HepG2 (cell line): ENCODE measurements around the gene HMGN4. TPM values are rescaled to one million over a fixed set of nuclear protein-coding genes. Genes with fewer than 3 reads are reported as not detected.

Source experiments
- CENPX ChIP-seq: sonication (generic); formaldehyde crosslinking; IDR thresholded peaks from 2 replicates; pipeline ENCODE4 v1.9.0; 2021; ENCODE audit warnings: mild to moderate bottlenecking, missing genetic modification reagents, moderate library complexity
- HNRNPH1 ChIP-seq: fragments of 200-400 bp; formaldehyde crosslinking; optimal IDR thresholded peaks from 2 replicates; pipeline ENCODE3; 2017; ENCODE audit warnings: mild to moderate bottlenecking, low read depth, low read length
- HOXA9 ChIP-seq: sonication (generic); formaldehyde crosslinking; IDR thresholded peaks from 2 replicates; pipeline ENCODE4 v1.8.1; 2022; ENCODE audit warnings: missing genetic modification reagents, mild to moderate bottlenecking, moderate library complexity, borderline replicate concordance
- IKZF1 ChIP-seq: fragments of 450-650 bp; IDR thresholded peaks from 2 replicates; pipeline ENCODE4 v1.7.1; 2016
- NCOA1 ChIP-seq: sonication (generic); formaldehyde crosslinking; IDR thresholded peaks from 2 replicates; pipeline ENCODE4 v1.9.0; 2021; ENCODE audit warnings: missing genetic modification reagents
- RAD21 ChIP-seq: fragments of 450-650 bp; formaldehyde crosslinking; IDR thresholded peaks from 2 replicates; pipeline ENCODE4 v1.5.0; 2020; ENCODE audit warnings: mild to moderate bottlenecking
- RNF2 ChIP-seq: fragments of 450-650 bp; conservative IDR thresholded peaks from 2 replicates; pipeline ENCODE4 v1.6.1; 2016; ENCODE audit warnings: low read depth
- SPEN ChIP-seq: sonication (generic); formaldehyde crosslinking; IDR thresholded peaks from 2 replicates; pipeline ENCODE4 v1.5.1; 2020; ENCODE audit warnings: low read depth, mild to moderate bottlenecking, missing genetic modification reagents
- SYNCRIP ChIP-seq: fragments of 200-400 bp; formaldehyde crosslinking; IDR thresholded peaks from 2 replicates; pipeline ENCODE4 v1.6.1; 2018; ENCODE audit warnings: mild to moderate bottlenecking, low read depth, low read length; ENCODE audit not compliant: insufficient read depth
- ZEB1 ChIP-seq: IDR thresholded peaks from 2 replicates; pipeline ENCODE4 v1.6.1; 2012; ENCODE audit warnings: mild to moderate bottlenecking, low read depth, inconsistent platforms; ENCODE audit not compliant: insufficient replicate concordance
- ZFP90 ChIP-seq: sonication (generic); formaldehyde crosslinking; IDR thresholded peaks from 2 replicates; pipeline ENCODE4 v1.8.0; 2022; ENCODE audit warnings: missing genetic modification reagents, mild to moderate bottlenecking, inconsistent platforms, borderline replicate concordance
- ZNF296 ChIP-seq: sonication (generic); formaldehyde crosslinking; conservative IDR thresholded peaks from 2 replicates; pipeline ENCODE4 v1.5.0; 2020; ENCODE audit warnings: mild to moderate bottlenecking, missing genetic modification reagents
- ZNF3 ChIP-seq: IDR thresholded peaks from 2 replicates; pipeline ENCODE4 v1.7.0; 2017; ENCODE audit warnings: inconsistent platforms
- ZNF34 ChIP-seq: sonication (generic); formaldehyde crosslinking; IDR thresholded peaks from 2 replicates; pipeline ENCODE4 v1.4.0; 2020; ENCODE audit warnings: mild to moderate bottlenecking, missing genetic modification reagents, borderline replicate concordance
- ZNF547 ChIP-seq: sonication (generic); formaldehyde crosslinking; IDR thresholded peaks from 2 replicates; pipeline ENCODE4 v1.5.1; 2020; ENCODE audit warnings: mild to moderate bottlenecking, missing genetic modification reagents
- ZNF572 ChIP-seq: sonication (generic); formaldehyde crosslinking; IDR thresholded peaks from 2 replicates; pipeline ENCODE4 v1.5.1; 2020; ENCODE audit warnings: mild to moderate bottlenecking, missing genetic modification reagents
- ZNF652 ChIP-seq: IDR thresholded peaks from 2 replicates; pipeline ENCODE4 v1.6.1; 2016; ENCODE audit warnings: low read depth, borderline replicate concordance
- ZNF784 ChIP-seq: sonication (generic); formaldehyde crosslinking; IDR thresholded peaks from 2 replicates; pipeline ENCODE4 v1.5.1; 2020; ENCODE audit warnings: missing genetic modification reagents, mild to moderate bottlenecking, borderline replicate concordance
- polyA plus RNA-seq, 8 experiments: library from polyadenylated mRNA; depleted of rRNA in 3 of 8; stranded (reverse) in 7 of 8; unstranded in 1 of 8; fragments of >200 nt; fragmentation: Illumina TruSeq in 4 of 8; extraction: Trizol in 4 of 8; gene quantifications; 2 replicates each; pipeline versions ENCODE4 v1.2.1 to v1.2.3, GENCODE V29; 2011 to 2016; ENCODE audit warnings: low read depth in 4 of 8, missing spikeins in 1 of 8, mixed read lengths in 1 of 8; ENCODE audit not compliant: insufficient read depth in 1 of 8
- total RNA-seq, 5 experiments: library from RNA; depleted of rRNA; stranded (reverse); fragments of >200 nt; fragmentation: Illumina TruSeq; extraction: Trizol; gene quantifications; 2 replicates each; pipeline ENCODE4 v1.2.3, GENCODE V29; 2016; ENCODE audit warnings: low read depth in 1 of 5
- TF ChIP-seq, protein P1 (sequence below): sonication (generic); formaldehyde crosslinking; IDR thresholded peaks from 2 replicates; pipeline ENCODE4 v1.4.0; 2020; ENCODE audit warnings: missing genetic modification reagents, borderline replicate concordance
- TF ChIP-seq, protein P2 (sequence below): IDR thresholded peaks from 2 replicates; pipeline ENCODE4 v1.6.1; 2018; ENCODE audit warnings: missing genetic modification reagents, mild to moderate bottlenecking, missing compliant biosample characterization
- TF ChIP-seq, protein P3 (sequence below): sonication (generic); formaldehyde crosslinking; IDR thresholded peaks from 2 replicates; pipeline ENCODE4 v1.8.0; 2022; ENCODE audit warnings: mild to moderate bottlenecking, missing genetic modification reagents, moderate library complexity
- TF ChIP-seq, protein P4 (sequence below): sonication (generic); formaldehyde crosslinking; IDR thresholded peaks from 2 replicates; pipeline ENCODE4 v1.4.0; 2020; ENCODE audit warnings: missing genetic modification reagents, borderline replicate concordance

Gene HMGN4
- total and polyA plus RNA-seq, 2 of the 13 experiments (the other 11 are each of a cell fraction or from before 2014, with no cell fraction given): 39.9 to 52.1 TPM

- TF ChIP-seq, protein P1, sequence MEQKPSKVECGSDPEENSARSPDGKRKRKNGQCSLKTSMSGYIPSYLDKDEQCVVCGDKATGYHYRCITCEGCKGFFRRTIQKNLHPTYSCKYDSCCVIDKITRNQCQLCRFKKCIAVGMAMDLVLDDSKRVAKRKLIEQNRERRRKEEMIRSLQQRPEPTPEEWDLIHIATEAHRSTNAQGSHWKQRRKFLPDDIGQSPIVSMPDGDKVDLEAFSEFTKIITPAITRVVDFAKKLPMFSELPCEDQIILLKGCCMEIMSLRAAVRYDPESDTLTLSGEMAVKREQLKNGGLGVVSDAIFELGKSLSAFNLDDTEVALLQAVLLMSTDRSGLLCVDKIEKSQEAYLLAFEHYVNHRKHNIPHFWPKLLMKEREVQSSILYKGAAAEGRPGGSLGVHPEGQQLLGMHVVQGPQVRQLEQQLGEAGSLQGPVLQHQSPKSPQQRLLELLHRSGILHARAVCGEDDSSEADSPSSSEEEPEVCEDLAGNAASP (CRISPR knock-in tag): 0 out of 2 replicates have a peak, but pooled peaks have one; percentile 23
- TF ChIP-seq ZEB1: no peak
- 0 out of 2 replicates have a peak, but pooled peaks have one; percentile 40 for TF ChIP-seq SPEN (CRISPR knock-in tag)
- TF ChIP-seq ZNF296 (CRISPR knock-in tag): no peak
- no peak for TF ChIP-seq ZNF572 (CRISPR knock-in tag)
- TF ChIP-seq, protein P2, sequence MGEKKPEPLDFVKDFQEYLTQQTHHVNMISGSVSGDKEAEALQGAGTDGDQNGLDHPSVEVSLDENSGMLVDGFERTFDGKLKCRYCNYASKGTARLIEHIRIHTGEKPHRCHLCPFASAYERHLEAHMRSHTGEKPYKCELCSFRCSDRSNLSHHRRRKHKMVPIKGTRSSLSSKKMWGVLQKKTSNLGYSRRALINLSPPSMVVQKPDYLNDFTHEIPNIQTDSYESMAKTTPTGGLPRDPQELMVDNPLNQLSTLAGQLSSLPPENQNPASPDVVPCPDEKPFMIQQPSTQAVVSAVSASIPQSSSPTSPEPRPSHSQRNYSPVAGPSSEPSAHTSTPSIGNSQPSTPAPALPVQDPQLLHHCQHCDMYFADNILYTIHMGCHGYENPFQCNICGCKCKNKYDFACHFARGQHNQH: peak; percentile 90
- no peak for TF ChIP-seq RNF2
- TF ChIP-seq, protein P3, sequence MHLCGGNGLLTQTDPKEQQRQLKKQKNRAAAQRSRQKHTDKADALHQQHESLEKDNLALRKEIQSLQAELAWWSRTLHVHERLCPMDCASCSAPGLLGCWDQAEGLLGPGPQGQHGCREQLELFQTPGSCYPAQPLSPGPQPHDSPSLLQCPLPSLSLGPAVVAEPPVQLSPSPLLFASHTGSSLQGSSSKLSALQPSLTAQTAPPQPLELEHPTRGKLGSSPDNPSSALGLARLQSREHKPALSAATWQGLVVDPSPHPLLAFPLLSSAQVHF (CRISPR knock-in tag): no peak
- no peak for TF ChIP-seq HOXA9
- TF ChIP-seq CENPX (CRISPR knock-in tag): no peak
- no peak for TF ChIP-seq ZNF3 (CRISPR knock-in tag)
- no peak for TF ChIP-seq ZNF547
- TF ChIP-seq IKZF1: no peak
- TF ChIP-seq NCOA1: no peak
- TF ChIP-seq RAD21 (CRISPR knock-in tag): no peak
- peak; percentile 36; the same call in 1 of the 2 replicates for TF ChIP-seq ZNF652 (CRISPR knock-in tag)
- TF ChIP-seq ZNF784 (CRISPR knock-in tag): peak; percentile 53; the same call in 1 of the 2 replicates
- TF ChIP-seq ZFP90: peak; percentile 72; the same call in 1 of the 2 replicates
- TF ChIP-seq, protein P4, sequence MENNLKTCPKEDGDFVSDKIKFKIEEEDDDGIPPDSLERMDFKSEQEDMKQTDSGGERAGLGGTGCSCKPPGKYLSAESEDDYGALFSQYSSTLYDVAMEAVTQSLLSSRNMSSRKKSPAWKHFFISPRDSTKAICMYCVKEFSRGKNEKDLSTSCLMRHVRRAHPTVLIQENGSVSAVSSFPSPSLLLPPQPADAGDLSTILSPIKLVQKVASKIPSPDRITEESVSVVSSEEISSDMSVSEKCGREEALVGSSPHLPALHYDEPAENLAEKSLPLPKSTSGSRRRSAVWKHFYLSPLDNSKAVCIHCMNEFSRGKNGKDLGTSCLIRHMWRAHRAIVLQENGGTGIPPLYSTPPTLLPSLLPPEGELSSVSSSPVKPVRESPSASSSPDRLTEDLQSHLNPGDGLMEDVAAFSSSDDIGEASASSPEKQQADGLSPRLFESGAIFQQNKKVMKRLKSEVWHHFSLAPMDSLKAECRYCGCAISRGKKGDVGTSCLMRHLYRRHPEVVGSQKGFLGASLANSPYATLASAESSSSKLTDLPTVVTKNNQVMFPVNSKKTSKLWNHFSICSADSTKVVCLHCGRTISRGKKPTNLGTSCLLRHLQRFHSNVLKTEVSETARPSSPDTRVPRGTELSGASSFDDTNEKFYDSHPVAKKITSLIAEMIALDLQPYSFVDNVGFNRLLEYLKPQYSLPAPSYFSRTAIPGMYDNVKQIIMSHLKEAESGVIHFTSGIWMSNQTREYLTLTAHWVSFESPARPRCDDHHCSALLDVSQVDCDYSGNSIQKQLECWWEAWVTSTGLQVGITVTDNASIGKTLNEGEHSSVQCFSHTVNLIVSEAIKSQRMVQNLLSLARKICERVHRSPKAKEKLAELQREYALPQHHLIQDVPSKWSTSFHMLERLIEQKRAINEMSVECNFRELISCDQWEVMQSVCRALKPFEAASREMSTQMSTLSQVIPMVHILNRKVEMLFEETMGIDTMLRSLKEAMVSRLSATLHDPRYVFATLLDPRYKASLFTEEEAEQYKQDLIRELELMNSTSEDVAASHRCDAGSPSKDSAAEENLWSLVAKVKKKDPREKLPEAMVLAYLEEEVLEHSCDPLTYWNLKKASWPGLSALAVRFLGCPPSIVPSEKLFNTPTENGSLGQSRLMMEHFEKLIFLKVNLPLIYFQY (CRISPR knock-in tag): no peak
- no peak for TF ChIP-seq SYNCRIP
- TF ChIP-seq HNRNPH1: no peak
- TF ChIP-seq ZNF34: no peak
Measured at GRCh38 chr6:26556263-26557070, 18.3 kb downstream of the HMGN4 start (continued).
